GM18909 (cell line): ENCODE measurements around the gene TMEM171.

Source experiments
- ATAC-seq: cut with Tn5 transposase; IDR thresholded peaks from one replicate; pipeline ENCODE4 v1.9.1; 2021; ENCODE audit warnings: mild to moderate bottlenecking; ENCODE audit not compliant: unreplicated experiment, poor library complexity

The TMEM171 gene

DNA sequence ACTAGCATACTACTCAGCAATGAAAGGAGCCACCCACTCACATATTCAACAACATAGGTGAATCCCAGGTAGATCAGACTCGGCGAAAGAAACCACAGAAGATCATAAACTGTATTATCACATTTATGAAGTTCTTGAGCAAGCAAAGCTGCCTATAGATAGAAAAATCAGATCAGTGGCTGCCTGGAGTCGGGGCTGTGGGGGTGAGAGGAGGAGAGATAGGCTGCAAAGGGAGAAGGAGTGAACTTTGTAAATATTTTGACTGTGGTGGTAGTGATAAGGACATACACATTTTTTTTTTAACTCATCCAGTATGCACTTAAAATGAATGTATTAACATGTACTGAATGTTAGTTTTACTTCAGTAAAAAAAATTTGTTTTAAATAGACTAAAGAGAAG lies 29.2 kb downstream of the TMEM171 start:
- no peak for ATAC-seq

DNA sequence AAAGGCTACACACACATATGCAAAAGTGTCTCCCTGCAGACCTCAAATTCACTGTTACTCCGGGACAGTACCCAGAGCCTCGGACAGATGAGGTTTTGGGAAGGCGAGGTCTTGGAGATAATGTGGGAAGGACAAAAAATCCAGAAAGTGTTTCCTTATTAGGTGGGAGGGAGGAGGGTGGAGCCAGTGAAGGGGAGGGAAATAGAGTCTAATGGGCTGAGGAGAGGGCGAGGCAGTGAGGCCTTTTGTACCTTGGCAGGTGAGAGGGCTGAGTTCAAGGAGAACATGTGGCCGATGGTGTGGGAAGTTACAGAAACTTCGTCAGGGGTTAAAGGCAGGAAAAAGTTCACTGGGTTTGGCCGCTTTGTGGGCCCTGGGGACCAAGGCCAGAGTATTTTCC lies 30.5 kb downstream of the TMEM171 start:
- ATAC-seq: no peak

DNA sequence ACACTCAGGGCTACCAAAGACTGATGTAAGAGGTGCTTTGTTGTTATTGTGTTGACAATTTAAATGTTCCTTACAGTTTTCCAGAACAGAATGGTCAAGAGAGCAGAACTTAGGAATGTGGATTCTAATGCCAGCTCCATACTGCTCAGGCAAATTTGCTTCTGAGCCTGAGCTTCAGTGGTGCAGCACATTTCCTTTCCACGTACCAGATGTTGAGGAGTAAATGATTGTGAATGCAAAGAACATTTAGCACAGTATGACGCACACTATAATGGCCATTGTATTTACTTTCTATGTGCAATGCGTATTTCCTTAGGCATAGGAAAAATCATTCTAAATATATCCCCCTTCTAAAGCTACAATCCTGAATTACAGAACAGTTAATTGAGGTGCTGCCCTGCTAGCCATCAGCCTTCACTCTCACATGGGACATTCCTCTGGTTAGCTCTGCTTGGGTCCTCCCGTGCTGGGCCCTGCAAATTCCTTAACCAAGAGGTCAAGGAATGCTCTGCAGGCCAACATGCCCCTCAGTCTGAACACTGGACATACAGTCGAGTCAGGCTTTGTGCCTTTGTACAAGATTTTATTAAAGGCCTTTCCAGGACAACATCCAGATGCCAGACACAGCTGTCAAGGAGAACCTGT lies 31.5 kb downstream of the TMEM171 start:
- ATAC-seq: no peak

DNA sequence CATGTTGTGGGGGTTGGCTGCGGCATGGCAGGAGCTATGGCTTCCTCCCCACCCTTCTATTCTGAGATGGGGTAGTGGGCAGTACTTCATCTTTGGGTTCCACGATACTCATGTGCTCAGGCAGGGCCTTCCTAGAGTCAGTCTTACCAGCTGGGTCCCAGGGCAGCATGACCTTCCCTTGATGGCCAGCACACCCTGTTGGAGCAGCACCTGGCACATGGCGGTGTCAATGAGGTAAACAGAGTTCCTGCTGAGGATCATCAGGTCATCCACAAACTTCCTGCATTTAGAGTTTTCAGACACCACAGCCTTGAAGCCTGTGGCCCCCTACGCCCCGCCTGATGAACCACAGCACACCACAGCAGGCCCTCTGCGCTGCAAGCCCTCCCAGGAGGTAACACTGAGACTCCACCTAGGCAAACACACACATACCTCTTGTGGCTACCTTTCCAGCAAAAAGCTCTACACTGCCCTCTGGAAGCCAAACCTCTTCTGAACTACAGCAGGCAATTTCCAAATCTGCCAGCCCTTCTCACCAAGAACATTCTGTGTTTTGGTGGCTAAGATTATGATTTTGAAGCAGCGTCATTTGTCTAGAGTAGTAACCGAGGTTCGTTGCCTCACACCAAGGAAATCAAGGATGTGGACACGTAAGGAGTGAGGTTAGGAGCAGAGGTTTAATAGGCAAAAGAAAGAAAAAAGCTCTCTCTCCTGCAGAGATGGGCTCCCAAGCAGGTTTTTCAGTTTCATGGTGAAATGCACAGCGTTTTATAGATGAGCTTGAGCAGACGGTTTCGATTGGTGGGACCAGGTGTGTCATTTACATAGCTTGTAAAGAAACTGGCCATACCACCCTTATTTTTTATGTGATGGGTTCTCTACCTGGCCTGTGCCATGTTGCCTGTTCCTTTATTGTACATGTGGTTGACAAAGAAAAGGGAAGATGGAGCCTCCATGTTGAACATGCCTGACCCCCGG lies 32.3 kb downstream of the TMEM171 start:
- no peak for ATAC-seq

DNA sequence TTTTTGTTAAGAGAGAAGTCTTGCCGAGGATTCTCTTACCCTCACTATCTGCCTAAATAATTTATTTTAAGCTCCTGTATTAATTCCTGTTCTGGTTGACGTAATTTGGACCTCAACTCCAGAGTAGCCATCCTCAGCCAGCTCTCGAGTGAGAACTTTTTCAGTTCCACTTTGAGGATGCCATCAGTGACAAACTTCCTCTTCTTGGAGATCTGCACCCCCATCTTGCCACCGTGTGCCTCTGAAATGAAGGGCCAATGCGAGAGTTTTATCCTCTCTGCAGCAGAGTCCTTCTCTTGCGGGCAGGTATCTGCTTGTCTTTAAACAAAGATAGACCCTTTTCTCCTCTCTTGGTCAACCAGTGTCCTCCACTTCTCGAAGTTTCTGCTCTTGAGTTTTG lies 33.1 kb downstream of the TMEM171 start:
- no peak for ATAC-seq

DNA sequence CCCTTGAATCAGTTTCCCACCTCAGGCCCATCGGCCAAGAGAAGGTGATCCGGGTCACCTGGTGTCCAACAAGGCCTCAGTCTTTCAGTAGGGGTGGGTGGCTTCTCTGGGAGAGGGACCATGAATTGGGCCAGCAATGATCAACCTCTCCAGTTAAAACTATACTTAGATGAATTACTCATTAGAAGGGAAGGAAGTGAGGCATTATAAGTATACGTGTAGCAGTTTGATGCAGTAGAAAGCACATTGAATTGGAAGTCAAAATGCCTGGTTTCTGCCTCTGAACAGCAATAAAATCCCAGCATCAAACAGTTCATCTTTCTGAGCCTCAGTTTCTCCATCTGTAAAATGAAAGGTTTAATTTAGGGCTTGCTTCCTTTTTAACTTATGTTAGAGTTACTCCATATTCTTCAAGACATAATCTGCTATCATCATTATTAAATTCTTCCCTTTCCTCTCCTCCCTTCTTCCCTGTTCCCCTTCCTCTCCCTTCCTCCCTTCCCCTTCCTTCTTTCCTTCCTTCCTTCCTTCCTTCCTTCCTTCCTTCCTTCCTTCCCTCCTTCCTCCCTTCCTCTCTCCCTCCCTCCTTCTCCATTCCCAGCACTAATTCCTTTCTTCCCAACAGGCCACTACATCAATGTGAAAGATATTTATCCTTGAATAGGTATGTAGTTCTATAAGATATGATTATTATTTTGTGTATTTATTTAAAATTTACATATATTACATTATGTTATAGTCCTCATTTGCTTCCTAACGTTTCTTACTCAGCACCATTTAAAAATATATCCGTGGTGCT lies 34.0 kb downstream of the TMEM171 start:
- ATAC-seq: no peak

DNA sequence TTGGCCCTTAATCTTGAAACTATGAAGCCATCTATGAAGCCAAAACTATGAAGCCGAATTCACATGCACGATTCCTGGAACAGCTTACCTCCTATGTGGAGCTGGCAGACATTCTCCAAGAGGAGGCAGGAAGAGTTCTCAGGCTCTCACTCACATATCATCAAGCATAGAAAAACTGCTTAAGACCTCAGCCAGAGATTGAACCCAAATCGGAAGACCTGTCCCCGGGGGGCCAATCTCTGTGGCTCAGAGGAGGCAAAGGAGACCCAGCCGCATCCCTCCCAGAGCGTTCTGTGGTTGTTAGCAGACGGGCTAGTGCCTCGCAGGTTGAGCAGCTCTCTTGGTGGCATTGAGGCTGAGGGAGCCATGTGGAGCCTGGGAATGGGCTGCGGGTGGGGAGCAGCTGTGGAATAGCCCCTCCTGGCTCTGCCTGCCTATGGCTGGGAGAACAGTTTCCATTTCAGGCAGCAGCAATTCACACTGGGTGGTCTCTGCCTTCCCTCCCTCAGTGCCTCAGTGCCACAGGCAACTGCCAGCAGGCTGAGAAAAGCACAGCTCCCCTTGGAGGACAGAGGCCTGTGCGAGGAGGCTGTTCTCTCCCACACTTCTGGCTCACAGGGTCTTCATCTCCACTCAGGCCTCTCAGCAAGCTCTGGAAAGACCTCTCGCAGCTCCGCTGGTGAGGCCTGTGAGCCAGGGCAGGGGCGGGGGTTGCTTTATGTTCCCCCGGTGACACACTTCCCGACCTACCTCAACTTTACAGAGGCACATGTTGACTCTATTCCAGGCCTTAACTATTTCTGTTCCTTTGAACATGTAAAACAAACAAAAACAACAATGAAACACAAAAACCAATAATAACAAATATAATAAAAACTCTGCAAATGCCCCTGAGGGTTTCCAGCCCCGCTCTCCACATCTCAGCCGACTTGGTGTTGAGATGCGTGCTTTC lies 35.2 kb downstream of the TMEM171 start:
- ATAC-seq: no peak

DNA sequence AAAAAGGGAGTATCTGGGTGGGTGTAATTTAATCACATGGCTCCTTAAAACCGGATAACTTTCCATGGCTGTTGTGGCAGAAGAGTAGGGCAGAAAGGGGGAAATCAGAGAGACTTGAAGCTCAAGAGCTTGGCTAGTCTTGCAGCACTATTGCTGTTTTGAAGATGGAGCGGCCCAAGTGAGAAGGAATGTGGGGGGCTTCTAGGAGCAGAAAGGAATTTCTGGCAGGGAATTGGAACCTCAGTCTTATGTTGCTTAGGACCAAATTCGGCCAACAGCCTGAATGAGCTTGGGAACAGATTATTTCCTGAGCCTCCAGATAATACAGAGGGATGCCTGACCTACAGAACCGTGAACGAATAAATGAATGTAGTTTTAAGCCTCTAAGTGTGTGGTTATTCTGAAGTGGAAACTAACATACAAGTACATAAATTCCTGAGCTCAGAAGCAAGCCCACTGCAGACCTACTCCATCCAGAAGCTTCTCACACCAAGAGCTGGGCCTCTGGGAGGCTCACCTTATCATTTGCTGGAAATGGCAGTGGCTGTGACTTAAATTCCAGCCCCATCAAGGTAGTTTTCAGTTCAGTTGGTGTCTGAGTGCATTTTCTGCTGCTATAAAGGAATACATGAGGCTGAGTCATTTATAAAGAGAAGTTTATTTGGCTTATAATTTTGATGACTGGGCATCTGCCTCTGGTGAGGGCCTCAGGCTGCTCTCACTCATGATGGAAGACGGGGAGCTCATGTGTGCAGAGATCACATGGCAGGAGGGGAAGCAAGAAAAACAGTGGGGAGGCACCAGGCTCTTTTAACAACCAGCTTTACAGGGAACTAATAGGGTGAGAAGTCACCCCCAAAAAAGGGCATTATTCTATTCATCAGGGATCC lies 37.3 kb downstream of the TMEM171 start:
- no peak for ATAC-seq

DNA sequence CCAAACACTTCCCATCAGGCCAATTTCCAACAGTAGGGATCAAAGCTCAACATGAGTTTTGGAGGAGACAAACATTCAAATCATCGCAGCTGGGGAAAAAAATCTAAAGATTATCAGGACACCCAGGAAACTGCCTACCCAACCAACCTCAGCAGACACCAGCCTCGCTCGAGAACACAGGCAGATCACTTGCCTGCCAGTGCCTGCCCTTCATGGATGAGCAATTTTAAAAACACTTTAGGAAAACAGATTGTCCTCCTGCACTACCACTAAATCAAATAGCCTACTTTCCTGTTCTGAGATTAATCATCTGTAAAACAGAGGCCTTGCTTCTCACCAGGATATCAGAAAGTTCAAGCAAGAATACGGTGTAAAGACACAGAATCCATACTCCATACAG lies 37.9 kb downstream of the TMEM171 start:
- ATAC-seq: no peak

DNA sequence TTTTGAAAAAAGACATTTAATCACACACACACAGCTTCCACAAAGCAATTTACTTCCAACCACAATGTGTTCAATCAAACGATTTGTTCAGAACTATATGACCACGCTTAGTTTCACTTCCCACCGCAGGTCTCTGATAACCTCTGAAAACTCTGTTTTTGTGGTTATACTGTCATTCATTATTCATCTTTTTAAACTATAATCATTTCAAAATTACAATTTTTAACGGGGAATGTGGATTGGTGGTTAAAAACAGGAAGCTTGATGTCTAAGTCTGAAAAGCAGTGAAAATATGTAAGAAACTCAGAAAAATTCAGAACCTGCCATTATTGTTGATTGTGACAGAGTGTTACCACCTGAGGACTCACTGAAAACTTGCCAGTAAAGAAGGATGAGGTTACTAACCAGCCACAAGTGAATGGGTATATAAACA lies 39.9 kb downstream of the TMEM171 start:
- peak; percentile 90 for ATAC-seq

DNA sequence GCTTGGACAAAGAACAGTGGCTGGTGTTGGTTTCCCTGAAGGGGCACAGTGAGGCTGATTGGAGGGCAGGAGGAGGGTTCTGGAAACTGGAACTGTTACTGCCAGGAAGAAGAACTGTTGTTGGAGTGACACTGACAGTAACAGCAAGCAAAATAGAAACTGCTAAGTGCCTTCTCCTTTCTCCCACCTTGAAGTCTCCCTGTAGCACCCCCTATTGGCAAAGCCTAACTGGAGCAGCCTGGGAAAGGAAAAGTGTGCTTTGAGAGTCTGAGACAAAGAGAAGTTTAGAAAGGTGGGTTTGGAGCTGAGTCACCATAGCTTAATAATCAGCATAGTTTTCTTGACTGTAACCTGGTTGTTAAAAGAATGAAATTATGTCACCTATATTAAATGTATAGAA lies 50.1 kb downstream of the TMEM171 start:
- ATAC-seq: no peak

DNA sequence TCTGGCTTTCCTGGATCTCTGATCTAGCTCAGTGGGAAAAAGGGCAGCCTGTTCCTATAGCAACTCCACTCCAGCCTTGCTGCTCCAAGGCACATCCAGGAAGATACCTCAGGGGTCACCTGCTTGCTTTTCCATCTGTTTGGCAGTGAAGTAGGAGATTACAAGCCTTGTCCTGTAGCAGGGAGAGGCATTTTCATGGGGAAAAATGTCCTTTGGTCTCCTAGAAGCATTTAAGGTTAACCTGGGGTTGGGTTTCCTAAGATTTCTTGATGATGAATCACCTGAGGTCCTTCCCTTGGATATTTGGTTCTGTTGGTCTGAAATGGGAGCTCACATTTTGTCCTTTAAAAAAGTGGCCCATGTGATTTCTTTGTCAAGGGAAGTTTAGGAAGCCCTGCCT lies 51.1 kb downstream of the TMEM171 start:
- ATAC-seq: no peak

DNA sequence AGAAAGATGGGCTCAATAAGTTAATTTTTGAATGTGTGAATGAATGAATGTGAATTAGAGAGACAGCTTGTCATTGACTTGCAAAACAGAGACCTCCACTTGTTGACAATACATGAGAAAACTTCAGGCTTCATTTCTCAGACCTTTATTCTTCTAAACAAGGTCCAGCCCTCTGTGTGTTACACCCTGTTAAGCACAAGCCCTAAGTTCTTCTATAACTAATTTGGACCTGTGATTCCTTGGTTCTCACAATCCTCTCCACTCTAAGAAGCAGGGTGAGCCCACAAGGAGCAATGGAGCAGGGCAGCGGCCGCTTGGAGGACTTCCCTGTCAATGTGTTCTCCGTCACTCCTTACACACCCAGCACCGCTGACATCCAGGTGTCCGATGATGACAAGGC lies 52.6 kb downstream of the TMEM171 start, which contains the start of gene TMEM174:
Gene TMEM174, plus strand, starts transcription at position 243 of the 400 bp plus-strand sequence. Its CDS starts 51 bp downstream, at position 294.
- no peak for ATAC-seq

DNA sequence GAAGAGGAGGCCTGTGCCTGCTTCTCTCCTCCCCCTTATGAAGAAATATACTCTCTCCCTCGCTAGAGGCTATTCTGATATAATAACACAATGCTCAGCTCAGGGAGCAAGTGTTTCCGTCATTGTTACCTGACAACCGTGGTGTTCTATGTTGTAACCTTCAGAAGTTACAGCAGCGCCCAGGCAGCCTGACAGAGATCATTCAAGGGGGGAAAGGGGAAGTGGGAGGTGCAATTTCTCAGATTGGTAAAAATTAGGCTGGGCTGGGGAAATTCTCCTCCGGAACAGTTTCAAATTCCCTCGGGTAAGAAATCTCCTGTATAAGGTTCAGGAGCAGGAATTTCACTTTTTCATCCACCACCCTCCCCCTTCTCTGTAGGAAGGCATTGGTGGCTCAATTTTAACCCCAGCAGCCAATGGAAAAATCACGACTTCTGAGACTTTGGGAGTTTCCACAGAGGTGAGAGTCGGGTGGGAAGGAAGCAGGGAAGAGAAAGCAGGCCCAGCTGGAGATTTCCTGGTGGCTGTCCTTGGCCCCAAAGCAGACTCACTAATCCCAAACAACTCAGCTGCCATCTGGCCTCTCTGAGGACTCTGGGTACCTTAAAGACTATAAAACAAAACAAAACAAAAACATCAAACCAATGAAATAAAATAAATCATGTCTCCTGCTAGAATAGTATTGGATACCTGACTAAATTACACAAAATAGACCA lies 53.9 kb downstream of the TMEM171 start:
- ATAC-seq: no peak

DNA sequence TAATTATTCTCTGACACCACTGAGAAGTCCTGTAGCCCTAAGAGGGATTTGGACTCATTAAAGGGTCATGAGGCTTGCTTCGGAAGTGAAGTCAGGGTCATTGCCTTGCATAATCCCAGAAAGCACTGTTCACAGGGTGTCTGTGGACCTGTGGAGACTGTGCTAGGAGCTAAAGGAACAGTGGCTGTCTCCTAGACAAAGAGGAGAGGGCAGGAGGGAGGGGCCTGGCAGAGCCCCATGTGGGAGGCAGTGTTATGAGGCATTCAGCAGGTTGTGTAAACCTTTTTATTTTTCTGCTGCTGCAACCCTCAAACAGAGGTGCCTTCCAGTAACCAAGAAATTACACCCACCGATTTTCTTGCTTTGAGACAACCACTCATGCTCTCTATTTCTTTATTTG lies 55.9 kb downstream of the TMEM171 start:
- no peak for ATAC-seq

DNA sequence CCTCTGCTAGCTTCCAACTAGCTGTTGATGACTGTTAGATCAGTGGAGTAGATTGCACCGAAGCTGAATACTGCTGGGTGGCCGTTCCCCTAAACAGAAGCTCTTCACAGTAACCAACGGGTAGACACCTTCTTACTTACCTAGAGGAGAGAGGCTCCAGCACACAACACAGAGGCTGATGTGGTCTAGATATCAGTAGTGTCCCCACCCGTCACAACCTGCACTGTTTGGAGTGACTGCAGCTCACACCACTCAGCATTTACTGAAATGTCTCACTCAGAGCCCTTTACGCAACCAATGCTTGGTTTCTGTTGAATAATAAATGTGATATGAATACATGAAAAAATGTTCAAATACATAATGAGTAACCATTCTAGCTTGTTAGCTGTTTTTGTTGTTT lies 57.9 kb downstream of the TMEM171 start:
- ATAC-seq: no peak

DNA sequence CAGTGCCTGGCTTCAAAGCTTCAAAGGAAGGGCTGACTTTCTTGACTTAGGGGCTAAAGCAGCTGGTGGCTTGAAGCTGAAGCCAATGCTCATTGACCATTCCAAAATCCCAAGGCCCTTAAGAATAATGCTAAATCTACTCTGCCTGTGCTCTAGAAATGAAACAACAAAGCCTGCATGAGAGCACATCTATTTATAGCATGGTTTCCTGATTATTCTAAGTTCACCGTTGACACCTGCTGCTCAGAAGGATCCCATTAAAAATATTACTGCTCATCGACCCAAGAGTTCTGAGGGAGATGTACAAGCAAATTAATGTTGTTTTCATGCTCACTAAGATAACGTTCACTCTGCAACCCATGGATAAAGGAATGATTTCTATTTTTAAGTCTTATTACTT lies 59.4 kb downstream of the TMEM171 start:
- ATAC-seq: no peak

DNA sequence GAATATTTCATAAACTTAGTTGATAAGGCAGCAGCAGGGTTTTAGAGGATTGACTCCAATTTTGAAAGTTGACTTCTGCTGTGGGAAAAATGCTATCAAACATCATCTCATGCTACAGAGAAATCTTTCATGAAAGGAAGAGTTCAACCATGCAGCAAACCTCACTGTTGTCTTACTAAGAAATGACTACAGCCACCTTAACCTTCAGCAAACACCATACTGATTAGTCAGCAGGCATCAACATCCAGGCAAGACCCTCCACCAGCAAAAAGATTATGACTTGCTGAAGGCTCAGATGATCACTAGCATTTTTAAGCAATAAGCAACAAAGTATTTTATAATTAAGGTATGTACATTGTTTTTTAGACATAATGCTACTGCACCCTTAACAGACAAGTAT lies 60.2 kb downstream of the TMEM171 start:
- no peak for ATAC-seq
